ENCODE measurements around the gene OGDH.

GRCh38 chr7:44639671-44640321 is 33.4 kb downstream of the OGDH start:
- TF ChIP-seq CTCF (IDR thresholded peaks at IDR 0.05 in 2 of 3, conservative IDR thresholded peaks at IDR 0.05 in 1 of 3; ENCODE audit: borderline replicate concordance in 1 of 3, insufficient read depth in 1 of 3, low read depth in 2 of 3, low read length in 2 of 3) (no peak), FOSL1 (IDR thresholded peaks at IDR 0.05; ENCODE audit: low read depth) (no peak), REST (IDR thresholded peaks at IDR 0.05; ENCODE audit: low read depth) (no peak), SIN3A (IDR thresholded peaks at IDR 0.05; ENCODE audit: low read depth) (no peak), ZBTB33 (IDR thresholded peaks at IDR 0.05; ENCODE audit: extremely low read depth, insufficient replicate concordance, low read length) (no peak), POLR2A (IDR thresholded peaks at IDR 0.05; ENCODE audit: borderline replicate concordance, extremely low read depth, insufficient read depth, insufficient read length) (peak; percentile 13), MAX (IDR thresholded peaks at IDR 0.05) (no peak), SRF (IDR thresholded peaks at IDR 0.05; ENCODE audit: low read depth) (no peak), ATF3 (IDR thresholded peaks at IDR 0.05) (no peak), ZFX (IDR thresholded peaks at IDR 0.05) (peak; percentile 26; the same call in 1 of the 2 replicates), POLR2AphosphoS5 (IDR thresholded peaks at IDR 0.05; ENCODE audit: low read depth, low read length) (no peak), TCF7L2 (IDR thresholded peaks at IDR 0.05; ENCODE audit: borderline replicate concordance, extremely low read depth, insufficient read depth, insufficient read length) (peak; percentile 31), EZH2phosphoT487 (IDR thresholded peaks at IDR 0.05; ENCODE audit: borderline replicate concordance) (no peak), EZH2 (IDR thresholded peaks at IDR 0.05) (no peak)

Measured in HCT116 (cell line).